Kidney (tissue), 14 donors: ENCODE results near the gene RALBP1. TPM values are rescaled to one million over a fixed set of nuclear protein-coding genes. Genes with fewer than 3 reads are reported as not detected.

Experiments
- DNase-seq, 5 donors: peaks; one replicate each; pipeline ENCODE4 v3.0.0-alpha.2; 2013 to 2020
- FAIRE-seq: peaks from 2 replicates; lab custom pipeline; 2012; peaks lifted over from hg19 to GRCh38; lab: Jason Lieb, UNC
- H3K27ac ChIP-seq, 2 donors: one replicate each; pipeline ENCODE4 v1.7.0; 2013; ENCODE audit warnings: low read depth in 2 of 2, low read length in 2 of 2, inconsistent platforms in 1 of 2
- H3K27me3 ChIP-seq: one replicate; pipeline ENCODE4 v1.7.1; 2013; ENCODE audit warnings: low read length, inconsistent platforms; ENCODE audit not compliant: control insufficient read depth, insufficient read depth
- H3K36me3 ChIP-seq, 3 donors: one replicate each; pipeline versions ENCODE4 v1.7.0 to v1.7.1; 2013; ENCODE audit warnings: low read length in 3 of 3, control low read depth in 1 of 3, inconsistent platforms in 1 of 3; ENCODE audit not compliant: insufficient read depth in 3 of 3, control insufficient read depth in 2 of 3
- H3K4me1 ChIP-seq, 3 donors: one replicate each; pipeline versions ENCODE4 v1.7.0 to v1.7.1; 2013; ENCODE audit warnings: low read length in 3 of 3, inconsistent platforms in 1 of 3, low read depth in 1 of 3; ENCODE audit not compliant: control insufficient read depth in 2 of 3, insufficient read depth in 2 of 3
- H3K4me3 ChIP-seq, 3 donors: one replicate each; pipeline versions ENCODE4 v1.7.0 to v1.8.1; 2013; ENCODE audit warnings: low read length in 3 of 3, control low read depth in 1 of 3, inconsistent platforms in 1 of 3
- H3K9ac ChIP-seq, 3 donors: one replicate each; pipeline versions ENCODE4 v1.7.0 to v1.7.1; 2013; ENCODE audit warnings: low read length in 3 of 3, control low read depth in 1 of 3, inconsistent platforms in 1 of 3
- H3K9me3 ChIP-seq, 3 donors: one replicate each; pipeline versions ENCODE4 v1.7.0 to v1.7.1; 2013; ENCODE audit warnings: low read length in 3 of 3, control low read depth in 1 of 3, inconsistent platforms in 1 of 3; ENCODE audit not compliant: control insufficient read depth in 2 of 3, insufficient read depth in 1 of 3
- intact Hi-C: fragments of 100-400 bp; cut with DNase I; formaldehyde crosslinking; loops from one replicate; pipeline ENCODE4 v1.11.1; 2022
- polyA plus RNA-seq: library from polyadenylated mRNA; stranded (reverse); fragments of 350-450 nt; fragmentation: Illumina TruSeq; extraction: RNeasy Lipid Tissue Mini Kit (QIAGEN cat#74804); gene quantifications from one replicate; pipeline ENCODE4 v1.2.3, GENCODE V29; 2014; ENCODE audit warnings: low read depth, low replicate concordance; ENCODE audit not compliant: insufficient read depth
- total RNA-seq: library from RNA; stranded (reverse); fragmentation: NEBNext Ultra II Directional; extraction: Animal tissue kit (Norgen Biotek cat#: 25700); gene quantifications from one replicate; pipeline ENCODE4 v1.2.1, GENCODE V29; 2021
- TF ChIP-seq, protein P1 (sequence below): IDR thresholded peaks from 3 replicates; pipeline ENCODE4 v1.5.1; 2012; ENCODE audit warnings: mild to moderate bottlenecking, moderate library complexity, borderline replicate concordance; ENCODE audit not compliant: insufficient read depth; ENCODE audit errors: extremely low read depth
- donor health status: control.
- donor health status: control.
- donor health status: control.
- donor health status: control.
- donor health status: control.
- donor health status: DM: yes; HTN: yes; CAD: no.
- donor health status: Normal renal cell carcinoma (clear cell type).

The RALBP1 gene
- total and polyA plus RNA-seq, 2 donors from 2014 or later, result 59.5 to 64.3 TPM

DNA sequence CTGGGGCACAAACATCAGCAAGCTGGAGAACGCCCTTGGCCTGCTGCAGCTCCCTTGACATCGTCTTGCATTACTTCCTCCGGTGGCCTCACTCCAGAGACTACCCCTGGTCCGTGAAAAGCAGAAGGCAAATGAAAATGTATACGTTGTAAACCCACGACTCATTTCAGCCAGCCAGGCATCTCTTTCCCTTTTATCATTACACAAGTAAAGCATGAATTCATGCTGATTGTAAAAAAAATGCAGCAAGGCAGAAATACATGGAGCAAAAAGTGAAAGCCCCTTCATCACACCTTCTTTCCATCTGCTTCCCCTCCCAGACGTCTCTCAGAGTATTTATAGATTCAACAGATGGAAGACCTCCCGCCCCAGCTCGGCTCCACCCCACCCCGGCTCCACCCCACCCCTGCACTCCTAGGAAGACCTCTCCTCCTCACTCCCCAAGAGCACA, 41.6 kb upstream of the RALBP1 start:
- FAIRE-seq (no peak), DNase-seq (peak in 4 of 5 donors; percentile 53 to 77 (median 58))
- Histone ChIP-seq H3K36me3 (no peaks in the 10 kb centered on the region), H3K27ac (no peak overlapping the region), H3K27me3 (no peaks in the 10 kb centered on the region), H3K9ac (no peak overlapping the region), H3K4me3 (no peak overlapping the region), H3K9me3 (no peaks in the 10 kb centered on the region), H3K4me1 (no peaks in the 10 kb centered on the region)
- intact Hi-C loops, result no loop called here
- TF ChIP-seq, protein P1, sequence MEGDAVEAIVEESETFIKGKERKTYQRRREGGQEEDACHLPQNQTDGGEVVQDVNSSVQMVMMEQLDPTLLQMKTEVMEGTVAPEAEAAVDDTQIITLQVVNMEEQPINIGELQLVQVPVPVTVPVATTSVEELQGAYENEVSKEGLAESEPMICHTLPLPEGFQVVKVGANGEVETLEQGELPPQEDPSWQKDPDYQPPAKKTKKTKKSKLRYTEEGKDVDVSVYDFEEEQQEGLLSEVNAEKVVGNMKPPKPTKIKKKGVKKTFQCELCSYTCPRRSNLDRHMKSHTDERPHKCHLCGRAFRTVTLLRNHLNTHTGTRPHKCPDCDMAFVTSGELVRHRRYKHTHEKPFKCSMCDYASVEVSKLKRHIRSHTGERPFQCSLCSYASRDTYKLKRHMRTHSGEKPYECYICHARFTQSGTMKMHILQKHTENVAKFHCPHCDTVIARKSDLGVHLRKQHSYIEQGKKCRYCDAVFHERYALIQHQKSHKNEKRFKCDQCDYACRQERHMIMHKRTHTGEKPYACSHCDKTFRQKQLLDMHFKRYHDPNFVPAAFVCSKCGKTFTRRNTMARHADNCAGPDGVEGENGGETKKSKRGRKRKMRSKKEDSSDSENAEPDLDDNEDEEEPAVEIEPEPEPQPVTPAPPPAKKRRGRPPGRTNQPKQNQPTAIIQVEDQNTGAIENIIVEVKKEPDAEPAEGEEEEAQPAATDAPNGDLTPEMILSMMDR, result no peak

DNA sequence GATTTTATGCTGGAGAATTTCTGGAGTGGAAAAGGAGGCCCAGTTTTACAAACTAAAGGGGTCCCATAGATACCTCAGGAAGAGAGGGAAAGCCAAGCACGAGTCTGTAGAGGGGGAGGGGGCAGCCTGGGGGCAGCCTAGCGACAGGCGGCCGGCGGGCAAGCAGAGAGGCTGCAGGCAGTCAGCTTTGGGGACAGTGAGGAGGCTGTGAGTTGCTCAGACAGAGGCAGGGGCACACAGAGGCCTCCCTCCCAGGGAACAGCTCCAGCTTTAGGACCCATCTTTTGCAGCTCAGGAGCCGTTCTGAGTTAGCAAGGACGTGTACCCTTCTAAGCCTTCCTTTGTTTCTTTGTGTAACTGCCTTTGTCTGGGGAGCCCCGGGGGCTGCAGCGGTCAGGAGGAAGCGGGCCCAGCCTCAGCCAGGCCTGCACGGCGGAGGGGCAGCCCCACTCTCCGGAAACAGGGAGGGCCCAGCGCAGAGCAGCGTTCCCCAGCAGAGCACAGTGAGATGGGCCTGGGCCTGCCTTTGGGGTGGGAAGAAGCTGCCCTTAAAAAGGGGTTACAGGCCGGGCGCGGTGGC, 41.1 kb upstream of the RALBP1 start:
- intact Hi-C loops, result no loop called here
- Histone ChIP-seq H3K4me3 (no peak overlapping the region), H3K9me3 (no peaks in the 10 kb centered on the region), H3K9ac (no peak overlapping the region), H3K36me3 (no peaks in the 10 kb centered on the region), H3K27ac (no peak overlapping the region), H3K4me1 (no peaks in the 10 kb centered on the region), H3K27me3 (no peaks in the 10 kb centered on the region)
- FAIRE-seq (no peak), DNase-seq (no peak)
- TF ChIP-seq, protein P1, result no peak

DNA sequence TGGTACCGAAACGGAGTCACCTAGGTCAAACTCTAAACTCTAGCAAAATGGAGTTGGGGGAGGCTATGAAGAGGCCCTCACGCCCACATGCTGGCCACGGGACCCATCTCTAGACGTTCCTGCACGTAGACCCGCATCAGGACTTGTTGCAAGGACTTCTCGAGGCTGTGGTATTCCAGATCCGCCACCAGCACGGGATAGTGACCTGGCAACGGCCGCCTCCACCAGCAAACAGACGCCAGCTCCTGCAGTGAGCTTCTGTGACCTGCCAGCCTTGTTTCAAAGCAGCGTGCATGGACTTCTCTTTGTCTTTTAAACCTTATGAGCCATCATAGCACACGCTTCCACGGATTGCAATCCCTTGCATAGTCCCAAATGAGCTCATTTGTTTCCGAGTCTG, 40.3 kb upstream of the RALBP1 start:
- H3K27me3 ChIP-seq, result no peaks in the 10 kb centered on the region
- no peaks in the 10 kb centered on the region for H3K4me1 ChIP-seq
- no peaks in the 10 kb centered on the region for H3K9me3 ChIP-seq
- H3K27ac ChIP-seq, result no peak overlapping the region
- H3K9ac ChIP-seq, result no peak overlapping the region
- no peak overlapping the region for H3K4me3 ChIP-seq
- DNase-seq (no peak), FAIRE-seq (no peak)
- intact Hi-C loops, result no loop called here
- no peaks in the 10 kb centered on the region for H3K36me3 ChIP-seq
- TF ChIP-seq, protein P1, result no peak
